ENCODE measurements around the gene ADGRV1.

DNA sequence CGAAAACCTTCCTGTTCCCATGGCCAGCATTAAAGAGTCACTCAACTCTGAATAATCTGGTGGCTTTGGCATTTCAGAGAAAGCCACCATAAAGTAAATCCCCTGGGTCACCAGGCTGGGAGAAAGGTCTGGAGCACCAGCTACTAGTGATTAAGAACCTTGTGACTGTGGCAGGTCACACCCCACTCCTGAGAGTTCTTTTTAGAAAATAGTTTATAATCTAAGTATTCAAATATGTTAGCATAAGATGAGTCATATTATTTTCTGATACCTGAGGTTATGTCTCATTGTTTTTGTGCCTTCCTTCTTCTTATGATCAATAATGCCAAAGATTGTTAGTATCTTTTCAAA is 472.8 kb downstream of the ADGRV1 start:
- TF ChIP-seq, protein P1, sequence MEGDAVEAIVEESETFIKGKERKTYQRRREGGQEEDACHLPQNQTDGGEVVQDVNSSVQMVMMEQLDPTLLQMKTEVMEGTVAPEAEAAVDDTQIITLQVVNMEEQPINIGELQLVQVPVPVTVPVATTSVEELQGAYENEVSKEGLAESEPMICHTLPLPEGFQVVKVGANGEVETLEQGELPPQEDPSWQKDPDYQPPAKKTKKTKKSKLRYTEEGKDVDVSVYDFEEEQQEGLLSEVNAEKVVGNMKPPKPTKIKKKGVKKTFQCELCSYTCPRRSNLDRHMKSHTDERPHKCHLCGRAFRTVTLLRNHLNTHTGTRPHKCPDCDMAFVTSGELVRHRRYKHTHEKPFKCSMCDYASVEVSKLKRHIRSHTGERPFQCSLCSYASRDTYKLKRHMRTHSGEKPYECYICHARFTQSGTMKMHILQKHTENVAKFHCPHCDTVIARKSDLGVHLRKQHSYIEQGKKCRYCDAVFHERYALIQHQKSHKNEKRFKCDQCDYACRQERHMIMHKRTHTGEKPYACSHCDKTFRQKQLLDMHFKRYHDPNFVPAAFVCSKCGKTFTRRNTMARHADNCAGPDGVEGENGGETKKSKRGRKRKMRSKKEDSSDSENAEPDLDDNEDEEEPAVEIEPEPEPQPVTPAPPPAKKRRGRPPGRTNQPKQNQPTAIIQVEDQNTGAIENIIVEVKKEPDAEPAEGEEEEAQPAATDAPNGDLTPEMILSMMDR (IDR thresholded peaks at IDR 0.05; ENCODE audit: low read depth, low read length): no peak
- TF ChIP-seq POLR2A (IDR thresholded peaks at IDR 0.05; ENCODE audit: extremely low read depth, insufficient read length) (no peak), MYC (IDR thresholded peaks at IDR 0.05; ENCODE audit: low read depth, low read length) (no peak)
- TF ChIP-seq, protein P2, sequence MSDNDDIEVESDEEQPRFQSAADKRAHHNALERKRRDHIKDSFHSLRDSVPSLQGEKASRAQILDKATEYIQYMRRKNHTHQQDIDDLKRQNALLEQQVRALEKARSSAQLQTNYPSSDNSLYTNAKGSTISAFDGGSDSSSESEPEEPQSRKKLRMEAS (IDR thresholded peaks at IDR 0.05; ENCODE audit: low read depth, low read length): no peak

Data from NB4 (cell line).